Measurements from ENCODE around the gene CXCR6.

CXCR6 gene

GRCh38 chr3:45955706-45956105 lies 12.4 kb downstream of the CXCR6 start:
- ChIA-PET CTCF (interaction anchor here (0.6 kb wide), 2 partner anchors 120 to 165 kb away, joined by 3 to 4 read pairs; no protein-coding TSS in a partner anchor), POLR2A (no interaction called here)
- TF ChIP-seq FOXM1 (IDR thresholded peaks at IDR 0.05; ENCODE audit: borderline replicate concordance) (no peak), ZNF384 (IDR thresholded peaks at IDR 0.05) (no peak), FOXK2 (IDR thresholded peaks at IDR 0.05) (no peak), FOXA1 (IDR thresholded peaks at IDR 0.05) (no peak), SUZ12 (IDR thresholded peaks at IDR 0.05) (no peak)
- no peak for DNase-seq (ENCODE audit: extremely low spot score)

GRCh38 chr3:45957586-45957985 lies 14.3 kb downstream of the CXCR6 start:
- TF ChIP-seq L3MBTL2 (conservative IDR thresholded peaks at IDR 0.05) (no peak), SUZ12 (IDR thresholded peaks at IDR 0.05) (no peak), ZNF384 (IDR thresholded peaks at IDR 0.05) (no peak), CTBP1 (IDR thresholded peaks at IDR 0.05; ENCODE audit: borderline replicate concordance) (no peak), PKNOX1 (IDR thresholded peaks at IDR 0.05) (no peak), FOXM1 (IDR thresholded peaks at IDR 0.05; ENCODE audit: borderline replicate concordance) (no peak), LEF1 (IDR thresholded peaks at IDR 0.05; ENCODE audit: borderline replicate concordance) (no peak), NFRKB (IDR thresholded peaks at IDR 0.05) (no peak), HDGF (IDR thresholded peaks at IDR 0.05; ENCODE audit: borderline replicate concordance) (no peak), ARNT (IDR thresholded peaks at IDR 0.05) (no peak), ELF4 (IDR thresholded peaks at IDR 0.05) (no peak), FOXA1 (IDR thresholded peaks at IDR 0.05) (no peak), BHLHE40 (IDR thresholded peaks at IDR 0.05; ENCODE audit: borderline replicate concordance) (no peak), SP1 (IDR thresholded peaks at IDR 0.05) (no peak), TARDBP (IDR thresholded peaks at IDR 0.05) (no peak), FOXK2 (IDR thresholded peaks at IDR 0.05) (no peak)
- CTCF ChIA-PET = interaction anchor here (0.7 kb wide), 1 partner anchor 21 kb away, joined by 5 read pairs; no protein-coding TSS in a partner anchor
- POLR2A ChIA-PET = no interaction called here
- DNase-seq (ENCODE audit: extremely low spot score) = no peak

GRCh38 chr3:45958321-45958791 lies 15.1 kb downstream of the CXCR6 start:
- ChIA-PET POLR2A (no interaction called here), CTCF (no interaction called here)
- no peak for DNase-seq (ENCODE audit: extremely low spot score)
- TF ChIP-seq HDGF (IDR thresholded peaks at IDR 0.05; ENCODE audit: borderline replicate concordance) (no peak), ELF4 (IDR thresholded peaks at IDR 0.05) (no peak), FOXA1 (IDR thresholded peaks at IDR 0.05) (no peak), PKNOX1 (IDR thresholded peaks at IDR 0.05) (no peak), CTBP1 (IDR thresholded peaks at IDR 0.05; ENCODE audit: borderline replicate concordance) (no peak), L3MBTL2 (conservative IDR thresholded peaks at IDR 0.05) (no peak), FOXK2 (IDR thresholded peaks at IDR 0.05) (no peak)

GRCh38 chr3:45959201-45959600 lies 15.9 kb downstream of the CXCR6 start:
- POLR2A ChIA-PET = no interaction called here

GRCh38 chr3:45960289-45960688 lies 17.0 kb downstream of the CXCR6 start:
- ChIA-PET POLR2A (no interaction called here), CTCF (no interaction called here)
- TF ChIP-seq ZNF384 (IDR thresholded peaks at IDR 0.05) = no peak

More at GRCh38 chr3:45959201-45959600, 15.9 kb downstream of the CXCR6 start:
- CTCF ChIA-PET = no interaction called here
- no peak for TF ChIP-seq ZNF384 (IDR thresholded peaks at IDR 0.05)
- no peak for TF ChIP-seq SP1 (IDR thresholded peaks at IDR 0.05)
- TF ChIP-seq BHLHE40 (IDR thresholded peaks at IDR 0.05; ENCODE audit: borderline replicate concordance) = no peak
- no peak for TF ChIP-seq L3MBTL2 (conservative IDR thresholded peaks at IDR 0.05)
- no peak for TF ChIP-seq NFRKB (IDR thresholded peaks at IDR 0.05)
- TF ChIP-seq TARDBP (IDR thresholded peaks at IDR 0.05) = no peak
- no peak for DNase-seq (ENCODE audit: extremely low spot score)

GRCh38 chr3:45962033-45962432 lies 18.8 kb downstream of the CXCR6 start:
- no peak for DNase-seq (ENCODE audit: extremely low spot score)
- TF ChIP-seq PKNOX1 (IDR thresholded peaks at IDR 0.05) (no peak), FOXM1 (IDR thresholded peaks at IDR 0.05; ENCODE audit: borderline replicate concordance) (no peak), NFRKB (IDR thresholded peaks at IDR 0.05) (no peak), SP1 (IDR thresholded peaks at IDR 0.05) (no peak), L3MBTL2 (conservative IDR thresholded peaks at IDR 0.05) (no peak), CTBP1 (IDR thresholded peaks at IDR 0.05; ENCODE audit: borderline replicate concordance) (no peak), ARNT (IDR thresholded peaks at IDR 0.05) (no peak), FOXA1 (IDR thresholded peaks at IDR 0.05) (no peak), ELF4 (IDR thresholded peaks at IDR 0.05) (no peak), ZNF384 (IDR thresholded peaks at IDR 0.05) (no peak), FOXK2 (IDR thresholded peaks at IDR 0.05) (no peak), LEF1 (IDR thresholded peaks at IDR 0.05; ENCODE audit: borderline replicate concordance) (no peak), TARDBP (IDR thresholded peaks at IDR 0.05) (no peak), HDGF (IDR thresholded peaks at IDR 0.05; ENCODE audit: borderline replicate concordance) (no peak), SUZ12 (IDR thresholded peaks at IDR 0.05) (no peak), BHLHE40 (IDR thresholded peaks at IDR 0.05; ENCODE audit: borderline replicate concordance) (no peak)
- CTCF ChIA-PET = interaction anchor here (0.6 to 0.9 kb wide), 2 partner anchors 24 to 922 kb away, joined by 3 to 8 read pairs; no protein-coding TSS in a partner anchor
- POLR2A ChIA-PET = no interaction called here

More at GRCh38 chr3:45960289-45960688, 17.0 kb downstream of the CXCR6 start:
- no peak for DNase-seq (ENCODE audit: extremely low spot score)

GRCh38 chr3:45964139-45964538 lies 20.9 kb downstream of the CXCR6 start:
- CTCF ChIA-PET = no interaction called here
- POLR2A ChIA-PET = no interaction called here
- TF ChIP-seq NFRKB (IDR thresholded peaks at IDR 0.05) (no peak), FOXK2 (IDR thresholded peaks at IDR 0.05) (no peak), CTBP1 (IDR thresholded peaks at IDR 0.05; ENCODE audit: borderline replicate concordance) (no peak), PKNOX1 (IDR thresholded peaks at IDR 0.05) (no peak), L3MBTL2 (conservative IDR thresholded peaks at IDR 0.05) (no peak), ZNF384 (IDR thresholded peaks at IDR 0.05) (no peak), FOXA1 (IDR thresholded peaks at IDR 0.05) (no peak), ELF4 (IDR thresholded peaks at IDR 0.05) (no peak), BHLHE40 (IDR thresholded peaks at IDR 0.05; ENCODE audit: borderline replicate concordance) (no peak), FOXM1 (IDR thresholded peaks at IDR 0.05; ENCODE audit: borderline replicate concordance) (no peak)
- no peak for DNase-seq (ENCODE audit: extremely low spot score)

Data from HEK293T (cell line).